IMR-90 (cell line): ENCODE measurements around the gene PARP6. TPM values are rescaled to one million over a fixed set of nuclear protein-coding genes. Genes with fewer than 3 reads are reported as not detected.

ENCODE experiments used
- ATAC-seq: fragments of 200-7000 bp; cut with Tn5 transposase; 2 replicates; pipeline ENCODE4 v1.9.1; 2020; ENCODE audit warnings: low read depth, mild to moderate bottlenecking, moderate library complexity
- BruUV-seq: library from RNA; stranded (reverse); fragments of 400-500 nt; replicated peaks from 2 replicates; lab custom pipeline; 2021; lab: Mats Ljungman, UMichigan
- CTCF ChIA-PET: fragments of 300-600 bp; formaldehyde crosslinking; extraction: SDS; loops from one replicate; lab custom pipeline; 2021; ENCODE audit warnings: antibody characterized with exemption; lab: Yijun Ruan, JAX
- POLR2A ChIA-PET: fragments of 300-600 bp; sonication (Branson Sonifier 250); formaldehyde crosslinking; loops from one replicate; lab custom pipeline; 2022; ENCODE audit warnings: antibody characterized with exemption; ENCODE audit not compliant: unreplicated experiment; lab: Charles Lee
- DNase-seq: peaks from one replicate; pipeline ENCODE4 v3.0.0; 2013
- H2AFZ ChIP-seq: replicated peaks from 2 replicates; pipeline ENCODE3; 2013; ENCODE audit warnings: low read length, mild to moderate bottlenecking; ENCODE audit not compliant: poor library complexity
- H2AK5ac ChIP-seq: 2 replicates; pipeline ENCODE4 v1.6.1; 2013; ENCODE audit warnings: low read depth, low read length, inconsistent platforms
- H2AK9ac ChIP-seq: replicated peaks from 2 replicates; pipeline ENCODE3; 2013; ENCODE audit warnings: mild to moderate bottlenecking, low read depth, low read length, moderate library complexity; ENCODE audit not compliant: poor library complexity
- H2BK120ac ChIP-seq: 2 replicates; pipeline ENCODE4 v1.6.1; 2013; ENCODE audit warnings: low read depth, low read length, inconsistent platforms
- H2BK15ac ChIP-seq: 3 replicates; pipeline ENCODE4 v1.6.1; 2013; ENCODE audit warnings: low read depth, low read length, inconsistent platforms
- H2BK20ac ChIP-seq: 2 replicates; pipeline ENCODE4 v1.6.1; 2013; ENCODE audit warnings: low read depth, mild to moderate bottlenecking, inconsistent platforms, low read length, moderate library complexity
- H2BK5ac ChIP-seq: 2 replicates; pipeline ENCODE4 v1.6.1; 2013; ENCODE audit warnings: mild to moderate bottlenecking, low read depth, low read length, inconsistent platforms; ENCODE audit not compliant: poor library complexity, severe bottlenecking
- H3K14ac ChIP-seq: replicated peaks from 2 replicates; pipeline ENCODE4 v1.6.1; 2013; ENCODE audit warnings: low read depth, low read length, inconsistent platforms
- H3K18ac ChIP-seq: 2 replicates; pipeline ENCODE4 v1.6.1; 2013; ENCODE audit warnings: low read depth, low read length, control low read depth
- H3K23ac ChIP-seq: 2 replicates; pipeline ENCODE4 v1.6.1; 2013; ENCODE audit warnings: low read depth, low read length, inconsistent platforms
- H3K27ac ChIP-seq: 2 replicates; pipeline ENCODE4 v1.5.1; 2013; ENCODE audit warnings: mild to moderate bottlenecking, control low read depth, low read length; ENCODE audit not compliant: insufficient read depth
- H3K27me3 ChIP-seq: 2 replicates; pipeline ENCODE4 v1.6.1; 2013; ENCODE audit warnings: low read length; ENCODE audit not compliant: control insufficient read depth, insufficient read depth
- H3K36me3 ChIP-seq: 2 replicates; pipeline ENCODE4 v1.6.1; 2013; ENCODE audit warnings: low read length, mixed read lengths; ENCODE audit not compliant: control insufficient read depth, insufficient read depth
- H3K4ac ChIP-seq: 2 replicates; pipeline ENCODE4 v1.6.1; 2013; ENCODE audit warnings: low read depth, low read length, inconsistent platforms
- H3K4me1 ChIP-seq: 2 replicates; pipeline ENCODE4 v1.6.1; 2013; ENCODE audit warnings: low read length, mixed read lengths; ENCODE audit not compliant: control insufficient read depth, insufficient read depth
- H3K4me2 ChIP-seq: 2 replicates; pipeline ENCODE4 v1.6.1; 2013; ENCODE audit warnings: low read depth, mild to moderate bottlenecking, control low read depth, low read length, moderate library complexity
- H3K4me3 ChIP-seq: 2 replicates; pipeline ENCODE4 v1.5.1; 2013; ENCODE audit warnings: low read depth, mild to moderate bottlenecking, control low read depth, low read length, moderate library complexity; ENCODE audit not compliant: insufficient read depth
- H3K56ac ChIP-seq: 2 replicates; pipeline ENCODE4 v1.6.1; 2013; ENCODE audit warnings: low read length, inconsistent platforms; ENCODE audit not compliant: insufficient read depth; ENCODE audit errors: extremely low read depth
- H3K79me1 ChIP-seq, 2 experiments: 2 replicates each; pipeline ENCODE4 v1.6.1; 2013; ENCODE audit warnings: low read length in 2 of 2, inconsistent platforms in 1 of 2, low read depth in 1 of 2
- H3K9ac ChIP-seq: 2 replicates; pipeline ENCODE4 v1.6.1; 2013; ENCODE audit warnings: low read depth, low read length, control low read depth
- H3K9me1 ChIP-seq: 2 replicates; pipeline ENCODE4 v1.6.1; 2013; ENCODE audit warnings: low read length, inconsistent platforms; ENCODE audit not compliant: insufficient read depth
- H3K9me3 ChIP-seq: 2 replicates; pipeline ENCODE4 v1.6.1; 2013; ENCODE audit warnings: low read length; ENCODE audit not compliant: control insufficient read depth, insufficient read depth
- H4K20me1 ChIP-seq: 2 replicates; pipeline ENCODE4 v1.6.1; 2013; ENCODE audit warnings: low read length, inconsistent platforms; ENCODE audit not compliant: insufficient read depth
- H4K5ac ChIP-seq: 2 replicates; pipeline ENCODE4 v1.6.1; 2013; ENCODE audit warnings: mild to moderate bottlenecking, low read depth, low read length, control low read depth
- H4K8ac ChIP-seq, 2 experiments: 2 replicates each; pipeline ENCODE4 v1.6.1; 2013; ENCODE audit warnings: low read depth in 2 of 2, low read length in 2 of 2, control low read depth in 1 of 2, inconsistent platforms in 1 of 2
- H4K91ac ChIP-seq: 2 replicates; pipeline ENCODE4 v1.6.1; 2013; ENCODE audit warnings: low read depth, low read length, inconsistent platforms; ENCODE audit not compliant: insufficient read depth
- BHLHE40 ChIP-seq: fragments of 150-350 bp; IDR thresholded peaks from 2 replicates; pipeline ENCODE4 v1.6.1; 2016; ENCODE audit warnings: mild to moderate bottlenecking, low read depth, low read length
- CEBPB ChIP-seq: IDR thresholded peaks from 2 replicates; pipeline ENCODE4 v1.6.1; 2012; ENCODE audit warnings: low read depth, low read length, improper control_type of control experiment
- CHD1 ChIP-seq: IDR thresholded peaks from 2 replicates; pipeline ENCODE4 v1.6.1; 2012; ENCODE audit warnings: low read depth, low read length, improper control_type of control experiment
- MAZ ChIP-seq: IDR thresholded peaks from 2 replicates; pipeline ENCODE4 v1.6.1; 2012; ENCODE audit warnings: low read depth, mild to moderate bottlenecking, low read length, improper control_type of control experiment, moderate library complexity, borderline replicate concordance
- MXI1 ChIP-seq: IDR thresholded peaks from 2 replicates; pipeline ENCODE4 v1.6.1; 2012; ENCODE audit warnings: low read depth, mild to moderate bottlenecking, low read length, moderate library complexity, borderline replicate concordance
- RAD21 ChIP-seq: IDR thresholded peaks from 2 replicates; pipeline ENCODE4 v1.6.1; 2012; ENCODE audit warnings: low read length, improper control_type of control experiment
- RFX5 ChIP-seq: IDR thresholded peaks from 2 replicates; pipeline ENCODE4 v1.8.0; 2012; ENCODE audit warnings: low read depth, mild to moderate bottlenecking, low read length, moderate library complexity
- WGBS, 2 experiments: methylation state at CpG; one replicate each; pipeline versions ENCODE4 v1.1.5 to v1.1.7; 2013; ENCODE audit warnings: missing lambda C conversion rate in 2 of 2; ENCODE audit not compliant: insufficient read length in 1 of 2; ENCODE audit errors: extremely low coverage in 2 of 2; 5-methylcytosine and 5-hydroxymethylcytosine counted together
- dilution Hi-C: fragments of 300-500 bp; cut with HindIII; formaldehyde crosslinking; loops from one replicate; pipeline ENCODE4 v1.14.3; 2018; ENCODE audit warnings: low sequenced_read_pairs; ENCODE audit not compliant: unreplicated experiment
- in situ Hi-C: fragments of 300-500 bp; cut with MboI; formaldehyde crosslinking; loops from 3 replicates; pipeline ENCODE4 v1.14.3; 2019; ENCODE audit warnings: low sequenced_read_pairs, inconsistent platforms, mixed read lengths
- intact Hi-C: fragments of 100-400 bp; cut with micrococcal nuclease; formaldehyde crosslinking; loops from 2 replicates; pipeline ENCODE4 v1.10.0; 2022
- polyA plus RNA-seq, 3 experiments: library from polyadenylated mRNA; depleted of rRNA; stranded (reverse); fragments of >200 nt; gene quantifications; 2 replicates each; pipeline ENCODE4 v1.2.3, GENCODE V29; 2012; ENCODE audit warnings: low replicate concordance in 1 of 3
- total RNA-seq: library from RNA; depleted of rRNA; stranded (reverse); fragments of >200 nt; gene quantifications from 2 replicates; pipeline ENCODE4 v1.2.3, GENCODE V29; 2012
- TF ChIP-seq, protein P1 (sequence below): fragments of 150-350 bp; IDR thresholded peaks from 2 replicates; pipeline ENCODE4 v1.6.1; 2017; ENCODE audit warnings: mild to moderate bottlenecking, antibody characterized with exemption, low read length, low read depth

Gene PARP6
- total and polyA plus RNA-seq, 2 of the 4 experiments (the other 2 are of a cell fraction): 13.4 to 45.1 TPM

DNA sequence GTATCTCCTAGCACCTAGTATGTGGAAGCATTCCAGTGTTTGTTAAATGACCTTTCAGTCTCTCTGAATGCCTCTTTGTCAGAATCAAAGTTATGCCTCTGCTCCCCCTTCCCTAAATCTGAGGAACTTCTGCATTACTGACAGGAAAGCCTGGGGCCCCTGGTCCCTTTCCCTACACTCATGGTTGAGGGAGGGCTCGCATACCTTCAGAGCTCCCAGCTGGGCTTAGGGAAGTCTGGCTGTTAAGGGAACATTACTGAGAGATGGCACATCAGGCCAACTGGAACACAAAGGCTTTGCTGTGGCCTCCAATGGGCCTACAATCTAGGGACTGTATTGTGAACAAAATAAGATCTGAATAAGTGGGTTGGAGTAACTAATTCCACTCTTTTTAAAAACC, 51.7 kb downstream of the PARP6 start:
- BruUV-seq: no TSS peak
- H2AK5ac ChIP-seq: no peak overlapping the region
- H3K4ac ChIP-seq: no peak overlapping the region
- no peak overlapping the region for H3K56ac ChIP-seq
- H3K4me2 ChIP-seq: no peak overlapping the region
- H3K27ac ChIP-seq: peak overlapping the region; percentile 20; the same call in 1 of the 2 replicates
- ChIA-PET POLR2A (no interaction called here), CTCF (no interaction called here)
- H4K8ac ChIP-seq: no peak overlapping the region
- no peak overlapping the region for H2BK20ac ChIP-seq
- no peak overlapping the region for H3K14ac ChIP-seq
- no peak overlapping the region for H2BK15ac ChIP-seq
- peaks cover 24 to 73% of the 10 kb centered on the region in 2 experiments for H3K79me1 ChIP-seq
- no peaks in the 10 kb centered on the region for H3K9me3 ChIP-seq
- in situ Hi-C loops: no loop called here
- peaks cover 63% of the 10 kb centered on the region for H3K36me3 ChIP-seq
- no peak overlapping the region for H4K5ac ChIP-seq
- H3K9me1 ChIP-seq: peaks cover 35% of the 10 kb centered on the region
- peaks cover 24% of the 10 kb centered on the region for H3K4me1 ChIP-seq
- H2BK120ac ChIP-seq: no peak overlapping the region
- intact Hi-C loops: no loop called here
- peaks cover 94% of the 10 kb centered on the region for H4K20me1 ChIP-seq
- DNase-seq: no peak
- H2BK5ac ChIP-seq: no peak overlapping the region
- no peak overlapping the region for H3K18ac ChIP-seq
- dilution Hi-C loops: no loop called here
- H3K23ac ChIP-seq: no peak overlapping the region
- 60% methylated on average over 1 of the region's 1 CpG; no CpG with 5 or more reads in 1 of the 2 experiments for WGBS, 2 experiments
- TF ChIP-seq MAZ (no peak), CHD1 (no peak), MXI1 (no peak), BHLHE40 (no peak), RAD21 (no peak), CEBPB (no peak), RFX5 (no peak)
- TF ChIP-seq, protein P1, sequence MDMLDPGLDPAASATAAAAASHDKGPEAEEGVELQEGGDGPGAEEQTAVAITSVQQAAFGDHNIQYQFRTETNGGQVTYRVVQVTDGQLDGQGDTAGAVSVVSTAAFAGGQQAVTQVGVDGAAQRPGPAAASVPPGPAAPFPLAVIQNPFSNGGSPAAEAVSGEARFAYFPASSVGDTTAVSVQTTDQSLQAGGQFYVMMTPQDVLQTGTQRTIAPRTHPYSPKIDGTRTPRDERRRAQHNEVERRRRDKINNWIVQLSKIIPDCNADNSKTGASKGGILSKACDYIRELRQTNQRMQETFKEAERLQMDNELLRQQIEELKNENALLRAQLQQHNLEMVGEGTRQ: no peak
- no peak overlapping the region for H2AK9ac ChIP-seq
- H4K91ac ChIP-seq: no peak overlapping the region
- H2AFZ ChIP-seq: no peak overlapping the region
- no peak overlapping the region for H3K4me3 ChIP-seq
- ATAC-seq: no peak
- no peaks in the 10 kb centered on the region for H3K27me3 ChIP-seq
- no peak overlapping the region for H3K9ac ChIP-seq
